SH-SY5Y (cell line): ENCODE measurements around the gene PMP22.

Experiments
- GATA2 ChIP-seq: IDR thresholded peaks from 2 replicates; pipeline ENCODE4 v1.6.1; 2011; ENCODE audit warnings: mild to moderate bottlenecking, low read depth, low read length
- GATA3 ChIP-seq: IDR thresholded peaks from 2 replicates; pipeline ENCODE4 v1.6.1; 2011; ENCODE audit warnings: low read depth, mild to moderate bottlenecking, low read length, moderate library complexity

DNA sequence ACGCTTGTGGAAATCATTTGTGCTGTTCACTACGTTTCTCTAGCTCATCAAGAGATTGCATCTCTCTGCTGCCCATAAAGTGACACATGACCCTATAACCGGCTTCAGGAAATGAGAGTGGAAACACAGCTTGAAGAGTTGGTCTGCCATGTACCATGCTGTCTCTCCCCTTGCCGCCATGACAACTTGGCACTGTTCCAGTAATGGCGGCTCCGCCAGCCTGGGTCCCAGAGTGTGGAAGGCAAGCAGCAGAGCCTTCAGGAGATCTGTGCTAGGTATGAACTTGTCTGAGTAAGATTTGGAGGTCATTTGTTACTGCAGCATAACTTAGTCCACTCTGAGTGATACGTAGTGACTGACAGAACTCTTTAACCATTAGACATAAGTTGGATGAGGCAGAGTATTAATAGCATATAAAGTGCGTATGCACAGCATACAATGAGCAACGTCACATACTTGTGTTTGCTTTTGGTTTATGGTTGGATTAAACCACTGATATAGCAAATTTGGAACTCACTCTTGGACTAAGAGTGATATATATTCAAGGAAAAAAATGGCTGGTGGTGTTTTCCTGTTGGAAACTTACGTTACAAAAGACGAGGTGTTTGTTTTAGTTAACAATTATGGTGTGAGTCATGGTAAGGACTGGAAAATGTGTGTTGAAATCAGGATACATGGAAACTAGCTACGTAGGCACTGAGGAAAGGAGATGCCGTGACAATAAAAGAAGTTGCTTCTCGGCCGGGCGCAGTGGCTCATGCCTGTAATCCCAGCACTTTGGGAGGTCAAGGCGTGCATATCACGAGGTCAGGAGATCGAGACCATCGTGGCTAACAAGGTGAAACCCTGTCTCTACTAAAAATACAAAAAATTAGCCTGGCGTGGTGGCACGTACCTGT lies 24.4 kb upstream of the PMP22 start:
- TF ChIP-seq GATA2, result peak; percentile 74
- TF ChIP-seq GATA3, result no peak
